ENCODE results near the gene METTL26.

GRCh38 chr16:657487-657886 lies 21.4 kb upstream of the METTL26 start:
- TF ChIP-seq CTCF (IDR thresholded peaks at IDR 0.05; ENCODE audit: low read length) (no peak), EZH2 (optimal IDR thresholded peaks at IDR 0.05; ENCODE audit: low read depth, low read length) (no peak), EZH2phosphoT487 (IDR thresholded peaks at IDR 0.05; ENCODE audit: low read length) (no peak)

All from MM.1S (cell line).